NCI-H128 (cell line): ENCODE data around the gene KCNH4.

Source experiments
- DNase-seq: peaks from one replicate; lab custom pipeline; 2025; ENCODE audit not compliant: unreplicated experiment; lab: John Stamatoyannopoulos, UW

Gene KCNH4

GRCh38 chr17:42120161-42120769 is 60.7 kb downstream of the KCNH4 start:
- DNase-seq, result no peak

GRCh38 chr17:42119301-42119700 is 61.6 kb downstream of the KCNH4 start:
- DNase-seq, result no peak

- DNase-seq, result no peak
Measured at GRCh38 chr17:42118545-42118944, 62.4 kb downstream of the KCNH4 start.

- no peak for DNase-seq
Measured at GRCh38 chr17:42118126-42118510, 62.8 kb downstream of the KCNH4 start.

GRCh38 chr17:42117397-42118125 is 63.4 kb downstream of the KCNH4 start:
- DNase-seq, result no peak

GRCh38 chr17:42116705-42117396 is 64.1 kb downstream of the KCNH4 start:
- DNase-seq, result peak; percentile 34

- no peak for DNase-seq
Measured at GRCh38 chr17:42114118-42114517, 66.8 kb downstream of the KCNH4 start.

GRCh38 chr17:42113293-42114069 is 67.5 kb downstream of the KCNH4 start:
- no peak for DNase-seq

- no peak for DNase-seq
Measured at GRCh38 chr17:42112552-42113176, 68.3 kb downstream of the KCNH4 start, which contains the start of gene DHX58. DHX58 (minus strand) TSS chr17:42112714; CDS start chr17:42111892, 822 bp downstream.

- DNase-seq, result no peak
Measured at GRCh38 chr17:42111871-42112551, 68.9 kb downstream of the KCNH4 start.

- no peak for DNase-seq
Measured at GRCh38 chr17:42111265-42111636, 69.7 kb downstream of the KCNH4 start.

- no peak for DNase-seq
Measured at GRCh38 chr17:42110301-42111264, 70.4 kb downstream of the KCNH4 start.

GRCh38 chr17:42109086-42109485 is 71.9 kb downstream of the KCNH4 start:
- DNase-seq, result no peak

GRCh38 chr17:42107597-42108576 is 73.1 kb downstream of the KCNH4 start:
- no peak for DNase-seq

GRCh38 chr17:42107124-42107523 is 73.8 kb downstream of the KCNH4 start:
- no peak for DNase-seq
